Hepatocyte (in vitro differentiated cells): ENCODE measurements around the gene ANKS4B.

ENCODE experiments used
- CTCF ChIP-seq: fragments of 200-600 bp; sonication (generic); IDR thresholded peaks from 2 replicates; pipeline ENCODE4 v1.5.1; 2016; ENCODE audit warnings: antibody characterized with exemption, mild to moderate bottlenecking; ENCODE audit not compliant: poor library complexity
- EZH2 ChIP-seq: fragments of 200-600 bp; sonication (generic); IDR thresholded peaks from 2 replicates; pipeline ENCODE4 v1.6.1; 2016; ENCODE audit warnings: antibody characterized with exemption, mild to moderate bottlenecking, borderline replicate concordance
- EZH2phosphoT487 ChIP-seq: fragments of 200-600 bp; sonication (generic); IDR thresholded peaks from one replicate; pipeline ENCODE4 v1.6.1; 2018; ENCODE audit warnings: antibody characterized with exemption, mild to moderate bottlenecking, low read depth, moderate library complexity; ENCODE audit not compliant: unreplicated experiment, severe bottlenecking

GRCh38 chr16:21183995-21184394, 49.5 kb upstream of the ANKS4B start:
- TF ChIP-seq EZH2, result no peak
- no peak for TF ChIP-seq CTCF
- TF ChIP-seq EZH2phosphoT487, result no peak
